GM21360 (cell line): ENCODE data around the gene TCFL5.

Experiments used
- ATAC-seq: cut with Tn5 transposase; IDR thresholded peaks from one replicate; pipeline ENCODE4 v1.9.1; 2021; ENCODE audit warnings: mild to moderate bottlenecking, moderate library complexity; ENCODE audit not compliant: unreplicated experiment

The TCFL5 gene

DNA sequence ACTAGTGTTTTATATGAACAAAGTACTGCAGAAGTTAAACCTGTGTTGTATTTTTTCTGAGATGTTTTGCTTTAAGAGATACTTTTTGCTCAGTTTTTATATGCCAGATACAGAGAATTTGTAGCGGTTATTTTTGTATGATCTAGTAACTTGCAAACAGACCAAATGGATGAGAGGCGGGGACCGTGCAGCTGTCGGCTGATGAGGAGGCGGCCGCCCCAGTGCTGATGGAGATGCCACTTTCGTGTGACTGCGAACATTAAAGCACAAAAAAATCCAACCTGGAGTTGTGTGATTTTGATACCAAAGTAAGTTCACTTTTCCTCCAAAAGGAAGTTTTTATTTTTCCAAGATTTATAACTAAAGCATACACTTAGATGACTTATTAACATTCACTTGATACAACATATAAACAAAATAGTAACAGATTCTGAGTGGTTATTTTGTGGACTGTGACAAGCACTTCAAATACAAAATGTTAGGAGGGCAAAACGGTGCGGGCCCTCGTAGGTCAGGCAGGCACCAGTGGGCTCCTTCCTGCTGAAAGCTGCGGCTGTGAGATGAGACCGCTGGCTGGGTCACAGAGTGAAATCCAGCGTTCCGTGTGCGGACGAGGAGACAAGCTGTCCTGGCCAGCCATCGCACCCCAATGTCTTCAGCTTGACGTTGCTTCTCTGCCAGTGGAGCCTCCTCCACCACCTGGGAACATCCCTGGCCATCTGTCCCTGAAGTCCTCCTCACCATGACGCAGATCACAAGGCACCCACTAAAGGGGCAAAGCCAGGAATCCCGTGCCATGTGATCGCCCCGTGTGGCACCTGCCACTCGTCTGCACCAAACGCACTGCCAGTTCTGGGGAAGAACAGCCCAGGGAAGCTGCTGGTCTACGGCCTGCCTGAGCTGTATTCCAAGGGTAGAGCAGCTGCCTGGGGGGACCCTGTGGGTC, 61.0 kb downstream of the TCFL5 start:
- ATAC-seq = no peak

DNA sequence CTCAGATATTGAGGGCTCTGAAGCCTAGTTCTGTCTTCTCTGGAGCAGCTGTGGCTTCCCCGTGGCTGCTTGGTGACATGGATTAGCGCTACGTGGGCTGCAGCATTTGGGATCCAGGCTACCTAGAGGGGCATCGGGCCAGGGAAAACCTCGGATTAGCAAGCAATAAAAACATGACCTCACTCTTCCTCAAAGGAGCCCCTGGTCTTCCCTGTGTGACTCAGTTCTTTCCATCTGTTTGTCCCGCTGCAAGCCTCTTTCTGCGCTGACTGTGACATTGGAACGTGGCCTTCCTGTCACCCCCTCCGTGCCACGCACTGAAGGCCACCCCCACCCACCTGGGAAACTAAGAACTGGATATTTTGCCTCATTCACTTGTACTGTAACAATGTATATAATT, 61.7 kb downstream of the TCFL5 start:
- no peak for ATAC-seq

DNA sequence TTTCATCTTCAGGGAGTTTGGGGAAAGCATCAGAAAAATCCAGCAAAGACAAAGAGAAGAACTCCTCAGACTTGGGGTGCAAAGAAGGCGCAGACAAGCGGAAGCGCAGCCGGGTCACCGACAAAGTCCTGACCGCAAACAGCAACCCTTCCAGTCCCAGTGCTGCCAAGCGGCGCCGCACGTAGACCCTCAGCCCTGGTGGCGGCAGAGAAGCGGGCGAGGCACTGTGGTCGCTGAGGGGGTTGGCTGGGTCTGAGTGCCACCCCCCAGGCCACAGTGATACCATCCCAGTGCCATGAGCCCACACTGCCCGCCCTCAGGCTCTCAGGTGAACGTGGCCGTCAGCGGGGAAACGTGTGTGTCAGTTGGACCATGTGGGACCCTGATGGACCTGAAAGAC, 62.2 kb downstream of the TCFL5 start:
- no peak for ATAC-seq

DNA sequence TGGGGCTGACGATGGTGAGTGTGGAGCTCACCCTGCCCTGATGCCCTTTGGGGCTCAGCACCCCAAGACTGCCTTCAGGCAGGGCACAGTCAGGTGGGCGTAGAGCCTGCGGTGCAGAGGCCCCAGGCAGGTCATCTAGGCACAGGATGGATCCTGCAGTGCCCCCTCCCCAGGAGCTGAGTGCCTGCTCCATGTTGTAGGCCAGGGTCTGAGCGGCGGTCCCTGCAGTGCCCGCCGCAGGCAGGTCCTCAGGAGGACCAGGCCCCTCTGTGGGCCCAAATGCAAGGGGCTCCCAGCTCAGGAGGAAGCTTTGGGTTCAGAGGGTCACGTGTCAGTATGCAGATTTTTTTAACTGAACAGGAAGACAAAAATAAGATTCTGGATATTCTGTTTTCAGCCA, 62.6 kb downstream of the TCFL5 start:
- no peak for ATAC-seq

DNA sequence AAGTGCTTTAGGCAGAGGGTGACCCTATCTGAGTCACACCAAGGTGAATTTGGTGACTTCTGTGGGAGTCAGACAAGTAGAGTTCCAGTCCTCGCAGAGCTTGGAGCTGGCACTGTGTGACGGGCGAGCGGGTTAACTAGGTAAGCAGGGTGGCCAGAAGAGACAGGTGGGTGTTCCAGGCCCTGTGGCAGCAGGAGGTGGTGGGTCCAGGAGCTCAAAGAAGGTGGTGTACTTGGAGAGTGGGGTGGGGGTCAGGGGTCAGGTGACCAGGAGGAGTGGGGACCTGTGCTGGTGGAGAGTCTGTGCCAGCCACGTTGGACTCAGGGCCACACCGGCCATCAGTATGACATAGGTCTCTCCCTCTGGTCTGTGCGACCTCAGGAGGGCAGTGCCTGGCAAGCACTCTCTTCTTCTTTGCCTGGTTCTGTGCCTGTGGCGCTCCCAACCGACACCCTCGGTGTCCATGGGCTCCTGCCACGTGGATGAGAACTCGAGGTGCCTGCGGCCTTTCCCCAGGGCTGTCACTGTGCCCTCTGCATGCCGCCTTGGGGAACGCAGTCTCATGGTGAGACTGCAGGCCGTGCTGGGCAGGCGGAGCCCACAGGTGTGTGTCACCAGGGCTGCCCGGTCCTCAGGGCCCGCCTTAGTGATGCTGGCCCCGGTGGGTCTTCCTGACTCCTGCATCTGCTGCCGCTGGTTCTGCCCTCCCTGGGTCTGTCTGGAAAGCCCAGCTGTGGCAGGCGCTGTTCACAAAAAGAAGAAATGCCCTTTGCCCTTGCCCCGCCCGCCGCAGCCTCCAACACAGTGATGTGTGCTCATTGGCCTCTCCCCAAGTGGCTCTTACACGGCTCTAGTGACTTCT, 63.7 kb downstream of the TCFL5 start:
- no peak for ATAC-seq

DNA sequence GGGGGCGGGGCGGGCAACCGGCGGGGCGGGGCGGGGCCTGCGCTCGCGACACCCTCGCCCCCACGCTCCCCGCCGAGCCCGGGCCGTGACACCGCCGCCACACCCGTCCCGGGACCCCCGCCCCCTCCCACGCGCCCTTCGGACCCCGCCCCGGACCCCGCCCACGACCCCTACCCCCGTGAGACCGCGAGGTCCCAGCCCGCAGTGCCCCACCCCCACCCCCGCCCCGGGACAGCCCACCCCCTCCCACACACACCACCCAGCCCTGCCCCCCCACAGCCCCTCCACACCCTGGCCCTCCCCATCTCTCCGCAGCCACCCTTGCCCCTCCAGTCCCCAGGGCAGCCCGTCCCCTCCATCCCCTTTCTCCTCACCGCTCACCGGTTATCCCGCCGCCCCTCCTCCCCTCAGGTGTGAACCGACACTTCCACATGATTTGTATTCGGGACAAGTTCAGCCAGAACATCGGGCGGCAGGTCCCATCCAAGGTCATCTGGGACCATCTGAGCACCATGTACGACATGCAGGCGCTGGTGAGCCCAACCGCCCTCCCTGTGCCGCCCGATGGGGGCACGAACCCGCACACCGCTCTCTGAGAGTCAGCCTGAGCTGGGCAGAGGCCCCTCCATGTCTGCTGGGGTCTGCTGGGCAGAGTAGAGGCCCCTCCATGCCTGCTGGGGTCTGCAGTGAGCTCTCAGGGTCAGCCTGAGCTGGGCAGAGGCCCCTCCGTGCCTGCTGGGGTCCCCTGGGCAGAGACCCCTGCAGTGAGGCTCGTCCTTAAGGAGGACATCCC, 64.7 kb downstream of the TCFL5 start:
- no peak for ATAC-seq

DNA sequence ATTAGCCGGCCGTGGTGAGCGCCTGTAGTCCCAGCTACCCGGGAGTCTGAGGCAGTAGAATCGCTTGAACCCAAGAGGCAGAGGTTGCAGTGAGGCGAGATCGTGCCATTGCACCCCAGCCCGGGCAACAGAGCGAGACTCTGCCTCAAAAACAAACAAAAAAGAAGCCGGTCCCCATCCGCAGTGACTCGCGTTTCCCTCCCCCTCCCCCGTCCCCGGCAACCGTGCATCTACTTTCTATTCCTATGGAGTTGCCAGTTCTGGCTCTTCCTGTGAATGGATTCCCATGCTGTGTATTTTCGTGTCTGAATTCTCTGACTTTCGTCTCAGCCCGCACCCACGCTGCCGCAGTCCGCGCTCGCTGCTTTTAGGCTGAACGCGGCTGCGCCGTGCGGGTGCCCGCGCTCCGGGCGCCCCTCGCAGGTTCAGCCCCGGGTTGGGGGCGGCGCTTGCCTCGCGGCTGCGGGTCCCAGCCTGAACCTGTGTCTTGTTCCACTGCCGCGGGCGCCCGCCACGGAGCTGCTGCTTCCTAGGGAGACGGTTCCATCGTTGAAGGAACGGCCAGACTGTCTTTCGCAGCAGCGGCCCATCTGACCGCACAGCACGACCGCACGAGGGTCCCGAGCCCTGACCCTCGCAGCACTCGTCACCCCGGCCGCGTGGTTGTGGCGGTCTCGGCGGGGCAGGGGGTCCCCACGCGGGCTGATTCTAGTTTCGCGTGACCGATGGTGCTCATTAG, 66.4 kb downstream of the TCFL5 start:
- ATAC-seq = no peak

DNA sequence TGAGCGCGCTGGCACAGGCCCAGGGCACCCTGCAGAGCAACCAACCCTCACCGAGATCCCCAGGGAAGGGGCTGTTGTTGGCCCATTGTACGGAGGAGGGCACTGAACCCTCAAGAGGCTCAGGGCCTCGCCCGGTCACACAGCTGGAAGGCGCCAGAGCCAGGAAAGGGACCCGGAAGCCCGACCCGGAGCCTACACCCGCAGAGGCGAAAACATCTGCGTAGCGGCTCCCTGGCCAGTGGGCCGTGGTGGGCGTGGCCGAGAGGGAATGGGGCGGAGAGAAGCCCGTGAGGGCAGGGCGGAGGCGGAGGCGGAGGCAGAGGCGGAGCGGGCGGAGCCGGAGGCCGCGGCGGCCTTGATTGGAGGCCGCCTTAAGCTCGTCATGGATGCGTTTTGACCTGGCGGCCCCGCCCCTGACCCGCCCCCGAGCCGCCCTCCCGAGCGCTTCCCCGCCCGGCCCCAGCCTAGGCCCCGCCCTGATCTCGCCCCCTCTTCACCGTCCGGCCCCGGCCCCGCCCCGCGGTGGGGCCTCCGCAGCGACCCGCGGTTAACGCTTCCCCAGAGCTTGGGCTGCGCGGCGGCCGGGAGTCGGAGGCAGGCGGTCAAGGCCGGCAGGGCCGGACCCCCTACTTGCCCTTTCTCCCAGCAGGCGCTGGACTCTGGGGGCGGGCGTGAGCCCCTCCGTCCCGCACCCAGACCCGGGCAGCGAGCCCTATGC, 67.5 kb downstream of the TCFL5 start:
- ATAC-seq = peak; percentile 56

DNA sequence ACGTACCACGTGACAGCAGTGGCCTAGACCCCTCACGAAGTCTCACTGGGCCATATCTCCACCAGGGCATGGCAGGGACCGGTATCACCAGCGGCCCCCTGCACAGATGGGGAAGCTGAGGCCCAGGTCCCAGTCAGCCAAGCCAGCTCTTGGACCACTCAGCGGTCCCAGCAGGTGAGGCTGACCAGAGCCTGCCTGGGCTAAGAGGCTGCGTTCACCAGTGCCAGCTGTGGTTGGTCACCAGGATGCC, 67.9 kb downstream of the TCFL5 start:
- ATAC-seq = peak; percentile 4

DNA sequence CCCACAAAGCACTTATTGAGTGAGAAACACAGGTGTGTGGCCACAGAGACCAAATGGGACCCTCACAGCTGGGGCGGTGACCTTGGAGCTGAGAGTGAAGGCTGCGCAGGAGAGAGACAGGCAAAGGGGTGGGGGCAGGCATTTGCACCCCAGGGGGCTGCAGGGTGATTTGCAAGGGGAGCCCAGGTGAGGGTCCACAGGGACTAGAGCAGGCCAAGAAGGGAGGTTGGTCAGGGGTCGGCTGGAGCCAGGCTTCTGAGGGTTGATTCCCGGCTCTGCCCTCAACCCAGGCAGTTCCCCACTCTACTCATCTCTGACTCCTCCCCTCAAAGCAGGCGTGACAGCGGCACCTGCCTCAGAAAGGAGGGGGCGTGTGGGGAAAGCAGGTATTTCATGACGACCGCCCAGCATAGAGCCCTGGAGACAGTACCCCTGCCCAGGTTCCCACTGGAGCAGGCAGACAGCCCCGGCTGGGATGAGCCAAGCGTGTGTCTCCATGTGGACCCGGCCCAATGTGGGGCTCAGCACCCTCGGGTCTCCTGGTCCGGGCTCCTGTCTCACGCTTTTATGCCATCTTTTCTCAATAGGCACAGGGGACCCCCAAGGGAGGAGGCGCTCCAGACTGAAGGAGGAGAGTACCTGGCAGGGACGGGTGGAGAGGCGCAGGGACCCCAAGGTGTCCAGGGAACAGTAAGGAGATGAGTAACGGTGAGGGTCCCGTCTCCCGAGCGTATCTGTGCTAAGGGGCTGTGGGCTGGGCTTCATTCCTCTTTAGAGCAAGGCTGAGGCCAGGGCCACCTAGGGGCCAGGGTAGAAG, 68.5 kb downstream of the TCFL5 start:
- ATAC-seq = no peak

DNA sequence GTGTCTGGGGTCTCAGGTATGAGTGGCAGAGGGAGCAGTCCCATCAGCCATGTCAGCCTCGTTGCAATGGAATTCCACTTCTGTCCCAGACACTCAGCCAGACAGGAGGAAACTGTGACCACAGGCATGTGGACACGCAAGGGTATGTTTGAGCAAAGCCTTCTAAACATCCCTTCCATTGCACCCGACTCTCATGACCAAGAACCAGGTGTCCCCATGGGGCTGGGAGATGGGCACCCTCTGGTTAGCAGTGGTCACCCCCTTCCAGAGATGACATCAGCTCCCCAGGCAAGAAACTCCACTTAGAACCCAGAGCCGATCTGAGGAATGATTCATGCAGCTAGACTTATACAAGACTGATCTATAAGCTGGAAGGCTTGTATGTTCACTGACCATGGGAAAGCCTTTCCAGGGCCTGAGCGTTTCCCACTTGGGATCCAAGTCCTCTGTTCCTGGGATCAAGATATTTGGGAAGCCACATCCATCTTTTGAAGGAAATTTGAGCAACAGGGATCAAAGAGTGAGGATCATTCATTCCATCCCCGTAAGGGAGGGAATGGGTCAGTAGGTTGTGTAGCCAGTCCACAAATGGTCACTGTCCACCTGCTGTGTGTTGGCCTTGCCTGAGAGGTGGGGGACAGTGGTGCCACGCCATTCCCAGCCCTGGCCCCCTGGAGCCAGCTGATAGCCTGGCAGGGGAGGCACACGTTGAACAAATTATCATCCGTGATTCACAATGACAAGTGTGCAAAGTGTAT, 69.3 kb downstream of the TCFL5 start:
- no peak for ATAC-seq

DNA sequence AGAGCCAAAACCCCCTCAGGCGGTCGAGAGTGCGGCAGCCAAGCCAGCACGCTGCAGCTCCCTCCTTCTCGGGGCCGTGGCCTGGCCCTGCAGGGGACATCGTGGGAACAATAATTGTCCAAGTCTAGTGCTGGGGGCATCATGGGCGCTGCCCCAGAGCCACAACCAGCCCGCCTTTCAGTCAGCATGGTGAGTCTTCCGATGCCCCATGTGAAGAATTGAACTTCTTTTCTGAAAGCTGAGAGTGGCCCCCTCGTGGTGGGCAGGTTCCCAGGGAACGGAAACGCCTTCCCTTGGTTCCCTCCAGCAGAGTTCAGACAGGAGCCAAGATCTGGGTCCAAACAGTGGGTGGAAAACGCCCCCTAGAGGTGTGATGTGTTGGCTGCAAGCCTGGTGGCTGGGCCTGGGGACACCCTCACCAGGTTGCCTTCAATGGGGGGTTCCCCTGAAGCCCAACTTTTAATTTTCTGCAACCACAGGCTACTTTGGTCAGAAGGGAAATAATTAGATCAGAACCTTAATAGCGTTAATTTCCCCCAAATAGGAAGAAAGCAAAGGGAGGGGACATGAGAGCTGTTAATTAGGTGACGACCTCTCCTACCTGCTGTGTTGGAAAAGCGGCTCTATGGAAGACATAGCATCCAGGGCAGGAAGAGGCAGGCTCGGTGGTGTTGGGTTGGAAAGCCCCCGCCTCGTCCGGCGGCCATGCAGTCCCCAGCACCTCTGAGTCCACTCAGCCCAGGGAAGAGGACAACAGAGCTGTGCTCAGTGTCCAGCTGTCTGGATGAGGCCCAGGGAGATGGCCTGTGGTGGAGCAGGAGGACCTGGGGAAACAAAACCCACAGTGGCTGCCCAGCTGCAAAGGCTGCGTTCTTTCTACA, 70.1 kb downstream of the TCFL5 start:
- ATAC-seq = no peak
